Osteocyte (in vitro differentiated cells): Measurements from ENCODE around the gene SLC6A13. TPM values are rescaled to one million over a fixed set of nuclear protein-coding genes. Genes with fewer than 3 reads are reported as not detected.

Experiments used
- DNase-seq: peaks from one replicate; pipeline ENCODE4 v3.0.0; 2021; ENCODE audit warnings: mixed read lengths; ENCODE audit not compliant: unreplicated experiment; ENCODE audit errors: extremely low spot score
- H3K27ac Mint-ChIP-seq: one replicate; pipeline ENCODE4 v1.8.0; 2021; ENCODE audit warnings: mild to moderate bottlenecking, mixed read lengths; ENCODE audit not compliant: unreplicated experiment
- H3K27me3 Mint-ChIP-seq: one replicate; pipeline ENCODE4 v1.8.0; 2021; ENCODE audit warnings: mixed read lengths; ENCODE audit not compliant: unreplicated experiment
- H3K36me3 Mint-ChIP-seq: one replicate; pipeline ENCODE4 v1.8.0; 2021; ENCODE audit warnings: mixed read lengths; ENCODE audit not compliant: unreplicated experiment
- H3K4me1 Mint-ChIP-seq: one replicate; pipeline ENCODE4 v1.8.0; 2021; ENCODE audit warnings: mixed read lengths; ENCODE audit not compliant: unreplicated experiment
- H3K4me3 Mint-ChIP-seq: one replicate; pipeline ENCODE4 v1.8.0; 2021; ENCODE audit warnings: mild to moderate bottlenecking, moderate library complexity, mixed read lengths; ENCODE audit not compliant: unreplicated experiment
- H3K9me3 Mint-ChIP-seq: one replicate; pipeline ENCODE4 v1.8.0; 2021; ENCODE audit warnings: mixed read lengths; ENCODE audit not compliant: unreplicated experiment
- total RNA-seq: library from RNA; stranded (reverse); gene quantifications from 2 replicates; pipeline ENCODE4 v1.2.1, GENCODE V29; 2021
- TF ChIP-seq, protein P1 (sequence below): fragments of 200-600 bp; sonication (generic); IDR thresholded peaks from 2 replicates; pipeline ENCODE4 v1.5.0; 2021; ENCODE audit warnings: antibody characterized with exemption, mild to moderate bottlenecking, moderate library complexity

Gene SLC6A13
- total RNA-seq, 1 donor from 2014 or later = 0.43 TPM

DNA sequence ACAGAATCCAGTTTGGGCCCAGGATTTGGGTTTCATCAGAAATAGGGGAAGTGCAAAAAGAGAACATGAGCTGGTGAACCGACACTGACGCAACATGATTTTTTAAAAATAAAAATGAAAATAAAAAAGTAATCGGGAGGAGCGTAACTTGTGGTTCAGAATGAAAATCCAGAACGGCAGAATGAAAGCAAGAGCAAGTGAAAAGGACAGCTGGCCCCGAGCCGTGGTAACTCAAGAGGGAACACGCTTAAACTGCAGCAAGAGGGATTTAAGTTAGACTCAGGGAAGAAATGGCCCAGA is 50.3 kb downstream of the SLC6A13 start:
- peaks cover 83% of the 10 kb centered on the region for H3K27me3 Mint-ChIP-seq
- TF ChIP-seq, protein P1, sequence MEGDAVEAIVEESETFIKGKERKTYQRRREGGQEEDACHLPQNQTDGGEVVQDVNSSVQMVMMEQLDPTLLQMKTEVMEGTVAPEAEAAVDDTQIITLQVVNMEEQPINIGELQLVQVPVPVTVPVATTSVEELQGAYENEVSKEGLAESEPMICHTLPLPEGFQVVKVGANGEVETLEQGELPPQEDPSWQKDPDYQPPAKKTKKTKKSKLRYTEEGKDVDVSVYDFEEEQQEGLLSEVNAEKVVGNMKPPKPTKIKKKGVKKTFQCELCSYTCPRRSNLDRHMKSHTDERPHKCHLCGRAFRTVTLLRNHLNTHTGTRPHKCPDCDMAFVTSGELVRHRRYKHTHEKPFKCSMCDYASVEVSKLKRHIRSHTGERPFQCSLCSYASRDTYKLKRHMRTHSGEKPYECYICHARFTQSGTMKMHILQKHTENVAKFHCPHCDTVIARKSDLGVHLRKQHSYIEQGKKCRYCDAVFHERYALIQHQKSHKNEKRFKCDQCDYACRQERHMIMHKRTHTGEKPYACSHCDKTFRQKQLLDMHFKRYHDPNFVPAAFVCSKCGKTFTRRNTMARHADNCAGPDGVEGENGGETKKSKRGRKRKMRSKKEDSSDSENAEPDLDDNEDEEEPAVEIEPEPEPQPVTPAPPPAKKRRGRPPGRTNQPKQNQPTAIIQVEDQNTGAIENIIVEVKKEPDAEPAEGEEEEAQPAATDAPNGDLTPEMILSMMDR = no peak
- H3K36me3 Mint-ChIP-seq = no peaks in the 10 kb centered on the region
- no peak overlapping the region for H3K27ac Mint-ChIP-seq
- no peaks in the 10 kb centered on the region for H3K9me3 Mint-ChIP-seq
- no peak overlapping the region for H3K4me3 Mint-ChIP-seq
- no peak for DNase-seq
- peaks cover 2% of the 10 kb centered on the region for H3K4me1 Mint-ChIP-seq

DNA sequence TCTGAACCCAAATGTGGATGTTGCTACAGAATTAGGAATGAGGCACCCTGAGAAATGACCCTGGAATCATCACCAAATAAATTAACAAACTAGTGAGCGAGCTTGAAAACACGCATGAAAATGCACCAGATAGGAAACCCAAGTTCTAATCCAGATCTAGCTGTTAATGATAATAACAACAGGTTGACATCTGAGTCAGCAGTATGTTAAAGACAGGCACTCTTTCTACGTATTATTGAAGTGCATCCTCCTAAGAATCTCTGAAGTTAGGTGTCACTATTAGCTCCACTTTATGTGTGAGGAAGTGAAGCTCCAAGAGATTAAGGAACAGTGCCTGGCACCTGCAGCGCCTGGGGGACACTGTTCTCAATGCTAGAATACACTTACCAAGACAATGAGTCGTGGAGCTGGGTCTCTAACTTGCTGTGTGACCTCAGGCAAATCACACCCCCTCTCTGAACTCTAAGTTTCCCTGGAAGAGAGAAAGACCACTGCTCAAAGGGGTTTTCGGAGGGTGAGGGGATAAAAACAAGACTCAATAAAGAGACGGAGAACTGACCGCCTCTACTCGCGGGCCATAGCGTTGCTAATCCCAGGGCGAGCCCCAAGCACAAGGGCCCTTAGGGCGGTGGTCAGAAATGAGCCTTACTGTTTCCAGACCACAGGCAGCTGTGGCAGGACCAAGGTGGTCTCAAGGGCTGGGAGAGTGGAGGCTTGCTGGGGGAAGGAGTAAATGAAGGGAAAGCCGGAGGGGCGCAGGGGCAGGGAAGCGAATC is 50.8 kb downstream of the SLC6A13 start:
- peaks cover 2% of the 10 kb centered on the region for H3K4me1 Mint-ChIP-seq
- H3K9me3 Mint-ChIP-seq = no peaks in the 10 kb centered on the region
- no peak overlapping the region for H3K27ac Mint-ChIP-seq
- DNase-seq = no peak
- no peaks in the 10 kb centered on the region for H3K36me3 Mint-ChIP-seq
- H3K4me3 Mint-ChIP-seq = no peak overlapping the region
- peaks cover 82% of the 10 kb centered on the region for H3K27me3 Mint-ChIP-seq
- TF ChIP-seq, protein P1 = no peak

DNA sequence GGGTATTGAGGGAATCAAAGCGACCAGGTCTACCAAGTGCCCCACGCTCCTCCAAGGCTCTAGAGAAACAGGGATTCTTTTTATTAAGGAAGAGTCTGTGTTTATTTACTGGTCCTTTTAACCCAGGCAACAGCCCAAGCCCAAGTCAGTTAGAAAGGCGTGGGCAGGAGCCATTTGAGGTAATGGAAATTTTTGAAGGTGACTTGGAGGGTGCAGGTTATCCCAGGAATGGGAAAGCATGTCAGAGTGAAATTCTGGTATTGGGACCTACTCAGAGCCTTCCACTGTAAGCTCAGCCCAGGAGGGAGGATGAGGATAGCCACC is 51.5 kb downstream of the SLC6A13 start:
- Mint-ChIP-seq H3K36me3 (no peaks in the 10 kb centered on the region), H3K27me3 (peaks cover 83% of the 10 kb centered on the region), H3K4me1 (peaks cover 2% of the 10 kb centered on the region), H3K4me3 (no peak overlapping the region), H3K9me3 (no peaks in the 10 kb centered on the region), H3K27ac (no peak overlapping the region)
- no peak for DNase-seq
- TF ChIP-seq, protein P1 = no peak

DNA sequence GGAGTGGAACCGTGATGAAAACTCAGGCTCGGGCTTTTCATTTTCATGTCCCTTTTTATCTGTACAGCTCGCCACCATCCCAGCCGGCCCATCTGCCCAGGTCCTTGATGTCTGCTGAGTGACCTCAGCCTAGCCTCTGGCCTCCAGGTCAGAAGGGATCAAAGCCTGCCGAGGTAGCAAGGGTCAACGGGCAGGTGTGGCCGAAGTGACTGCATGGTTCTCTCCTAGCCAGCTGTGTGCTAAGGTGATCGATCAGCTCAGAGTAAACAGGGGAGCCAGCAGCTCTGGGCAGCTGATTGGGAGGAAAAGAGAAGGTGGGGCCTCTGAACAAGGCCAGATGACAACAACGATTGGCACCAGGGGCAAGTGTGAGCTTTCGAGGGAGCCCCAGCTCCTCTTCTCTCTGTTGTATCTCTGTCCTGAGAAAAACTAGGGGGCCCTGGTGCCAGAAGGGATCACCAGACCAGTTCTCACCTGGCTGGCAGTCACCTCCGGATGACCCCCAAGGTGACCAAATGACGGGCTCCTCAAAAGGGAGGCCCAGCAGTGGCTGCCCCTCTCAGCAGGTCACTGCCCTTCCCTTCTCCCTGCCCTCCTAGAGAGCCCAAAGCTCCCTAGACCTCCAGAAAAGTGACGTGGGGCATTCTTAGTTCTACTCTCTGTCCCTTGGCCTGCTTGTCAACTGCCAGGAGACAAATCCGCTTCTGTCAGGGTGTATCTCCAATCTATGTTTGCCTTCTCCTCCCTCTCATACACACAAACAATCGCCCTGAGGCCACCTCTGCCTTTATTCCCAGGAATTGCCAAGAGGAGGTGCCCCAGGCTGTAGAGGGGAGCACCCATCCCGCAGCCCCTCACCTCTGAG is 52.1 kb downstream of the SLC6A13 start:
- TF ChIP-seq, protein P1 = no peak
- peaks cover 2% of the 10 kb centered on the region for H3K4me1 Mint-ChIP-seq
- peaks cover 84% of the 10 kb centered on the region for H3K27me3 Mint-ChIP-seq
- no peak for DNase-seq
- H3K4me3 Mint-ChIP-seq = no peak overlapping the region
- H3K36me3 Mint-ChIP-seq = no peaks in the 10 kb centered on the region
- H3K27ac Mint-ChIP-seq = no peak overlapping the region
- no peaks in the 10 kb centered on the region for H3K9me3 Mint-ChIP-seq

DNA sequence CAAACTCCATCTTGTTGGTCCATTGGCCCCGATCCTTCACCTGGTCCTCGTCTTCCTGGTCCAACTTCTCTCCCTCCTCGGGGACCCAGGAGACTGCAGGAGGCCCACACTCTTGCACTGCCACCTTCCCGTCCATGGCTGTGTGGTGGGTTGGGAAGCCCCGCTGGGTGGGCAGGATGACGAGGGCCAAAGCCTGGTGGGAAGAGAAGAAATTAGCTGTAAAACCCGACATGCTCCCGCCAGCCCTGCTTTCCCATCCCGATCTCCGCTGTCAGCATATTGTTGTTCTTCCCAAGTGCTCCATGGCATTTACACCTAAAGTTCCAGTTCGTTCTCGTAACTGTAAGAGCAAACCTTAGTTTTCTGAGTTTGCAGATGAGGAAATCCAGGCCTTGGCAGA is 52.8 kb downstream of the SLC6A13 start:
- H3K4me3 Mint-ChIP-seq = no peak overlapping the region
- peaks cover 2% of the 10 kb centered on the region for H3K4me1 Mint-ChIP-seq
- no peak for DNase-seq
- peaks cover 78% of the 10 kb centered on the region for H3K27me3 Mint-ChIP-seq
- TF ChIP-seq, protein P1 = no peak
- no peaks in the 10 kb centered on the region for H3K9me3 Mint-ChIP-seq
- H3K27ac Mint-ChIP-seq = no peak overlapping the region
- H3K36me3 Mint-ChIP-seq = no peaks in the 10 kb centered on the region
